ENCODE data around the gene ACOT11.

ACOT11 gene

GRCh38 chr1:54564312-54565112 is 16.5 kb downstream of the ACOT11 start:
- no peak for DNase-seq

- no peak for DNase-seq
These were observed 17.1 kb downstream of the ACOT11 start for GRCh38 chr1:54565113-54565501.

GRCh38 chr1:54566438-54567141 is 18.6 kb downstream of the ACOT11 start:
- DNase-seq, result peak in 2 of 56 donors; percentile 6 to 27

GRCh38 chr1:54567961-54568360 is 19.9 kb downstream of the ACOT11 start:
- no peak for DNase-seq

GRCh38 chr1:54569339-54569738 is 21.3 kb downstream of the ACOT11 start:
- DNase-seq, result no peak

- no peak for DNase-seq
These were observed 22.1 kb downstream of the ACOT11 start for GRCh38 chr1:54570161-54570560.

GRCh38 chr1:54571326-54571725 is 23.3 kb downstream of the ACOT11 start:
- DNase-seq, result no peak

- no peak for DNase-seq
These were observed 23.9 kb downstream of the ACOT11 start for GRCh38 chr1:54571803-54572541.

- DNase-seq, result no peak
These were observed 24.5 kb downstream of the ACOT11 start for GRCh38 chr1:54572542-54572850.

GRCh38 chr1:54574158-54574778 is 26.2 kb downstream of the ACOT11 start:
- no peak for DNase-seq

- no peak for DNase-seq
These were observed 27.1 kb downstream of the ACOT11 start for GRCh38 chr1:54575161-54575560.

- no peak for DNase-seq
These were observed 27.7 kb downstream of the ACOT11 start for GRCh38 chr1:54575605-54576290.

GRCh38 chr1:54577612-54578011 is 29.6 kb downstream of the ACOT11 start:
- peak in 21 of 56 donors; percentile 4 to 58 (median 19) for DNase-seq

GRCh38 chr1:54579337-54579781 is 31.3 kb downstream of the ACOT11 start:
- peak in 1 of 56 donors; percentile 10 for DNase-seq

GRCh38 chr1:54580856-54581550 is 33.0 kb downstream of the ACOT11 start:
- peak in 1 of 56 donors; percentile 40 for DNase-seq

GRCh38 chr1:54581621-54582035 is 33.6 kb downstream of the ACOT11 start:
- peak in 54 of 56 donors; percentile 20 to 91 (median 71) for DNase-seq

GRCh38 chr1:54582566-54583306 is 34.7 kb downstream of the ACOT11 start:
- DNase-seq, result peak in 12 of 56 donors; percentile 4 to 49 (median 13)

- DNase-seq, result no peak
These were observed 35.3 kb downstream of the ACOT11 start for GRCh38 chr1:54583307-54583686.

GRCh38 chr1:54583871-54584270 is 35.8 kb downstream of the ACOT11 start:
- DNase-seq, result peak in 20 of 56 donors; percentile 2 to 42 (median 15)

- no peak for DNase-seq
These were observed 36.5 kb downstream of the ACOT11 start for GRCh38 chr1:54584575-54584974.
